ENCODE data around the gene RCCD1. TPM values are rescaled to one million over a fixed set of nuclear protein-coding genes. Genes with fewer than 3 reads are reported as not detected.

RCCD1 gene
- total and polyA plus RNA-seq, 2 of the 8 experiments (the other 6 are each of a cell fraction or from before 2014, with no cell fraction given), result 9.9 to 18.8 TPM

DNA sequence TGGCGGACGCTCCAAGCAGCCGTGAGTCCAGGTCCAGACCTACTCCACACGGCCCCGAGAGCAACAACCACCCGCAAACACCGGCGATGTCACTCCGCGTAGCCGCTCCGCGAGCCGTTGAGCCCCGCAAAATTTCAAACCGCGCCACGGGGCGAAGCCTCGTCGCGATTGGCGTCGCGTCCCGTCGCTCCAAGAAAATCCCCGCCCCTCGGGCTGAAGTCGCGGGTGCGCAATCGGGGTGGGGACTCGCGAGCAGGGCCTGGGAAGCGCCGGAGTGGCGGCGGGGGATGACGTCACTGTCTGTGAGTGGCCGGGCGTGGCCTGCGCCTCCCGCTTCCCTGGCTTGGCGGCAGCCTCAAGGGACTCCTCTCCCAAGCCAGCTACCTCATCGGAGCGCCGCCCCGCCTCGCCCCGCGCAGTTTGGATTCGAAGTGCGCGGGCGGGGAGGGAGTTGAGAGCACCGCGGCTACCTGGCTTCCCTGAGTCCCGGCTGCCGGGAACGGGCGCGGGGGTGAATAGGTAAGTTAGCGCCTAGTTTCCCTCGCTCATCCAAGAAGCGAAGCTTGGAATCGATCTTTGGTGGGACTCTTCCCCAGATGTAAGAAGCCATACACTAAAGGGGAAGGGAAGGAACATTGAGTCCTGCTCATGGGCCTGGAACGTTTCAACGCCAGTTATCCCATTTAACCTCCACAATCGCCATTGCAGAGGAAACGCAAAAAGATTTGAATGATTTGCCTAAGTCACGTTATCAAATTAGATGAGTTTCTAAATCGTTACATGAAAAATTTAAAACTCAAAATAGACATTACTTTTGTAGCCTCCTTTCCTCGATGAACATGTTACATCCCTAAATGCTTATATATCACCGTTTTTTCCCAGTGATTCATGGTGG, 40.0 kb downstream of the RCCD1 start, which contains the start of gene PRC1:
Gene PRC1 (minus strand): TSS at position 119 of the 895 bp plus-strand sequence. CDS start 118 bp downstream, at position 1.
- FAIRE-seq, result no peak
- TF ChIP-seq BACH1 (IDR thresholded peaks at IDR 0.05; ENCODE audit: low read length), result peak; percentile 81
- TF ChIP-seq EP300 (IDR thresholded peaks at IDR 0.05; ENCODE audit: borderline replicate concordance in 1 of 2, low read depth in 2 of 2, low read length in 2 of 2), result peak in 1 of 2 experiments; percentile 20; a peak in 1 of 3 replicates
- TF ChIP-seq SP2 (IDR thresholded peaks at IDR 0.05; ENCODE audit: low read length), result peak; percentile 37
- peak; percentile 84 for TF ChIP-seq CHD2 (IDR thresholded peaks at IDR 0.05; ENCODE audit: low read length)
- TF ChIP-seq POLR2A (IDR thresholded peaks at IDR 0.05; ENCODE audit: control extremely low read depth in 1 of 2, low read depth in 2 of 2, low read length in 2 of 2), result peak; percentile 90 to 95
- TF ChIP-seq TCF12 (IDR thresholded peaks at IDR 0.05; ENCODE audit: low read depth, low read length), result 0 out of 2 replicates have a peak, but pooled peaks have one; percentile 11
- no peak for TF ChIP-seq YY1 (IDR thresholded peaks at IDR 0.05; ENCODE audit: low read depth, low read length)
- no peak for TF ChIP-seq KDM1A (IDR thresholded peaks at IDR 0.05; ENCODE audit: borderline replicate concordance, low read length)
- TF ChIP-seq SP1 (IDR thresholded peaks at IDR 0.05; ENCODE audit: low read depth, low read length), result peak; percentile 81; the same call in 1 of the 2 replicates
- TF ChIP-seq KDM4A (IDR thresholded peaks at IDR 0.05; ENCODE audit: low read depth, low read length, severe bottlenecking), result peak; percentile 79
- TF ChIP-seq PHF8 (conservative IDR thresholded peaks at IDR 0.05; ENCODE audit: low read depth, low read length), result peak; percentile 74
- peak; percentile 81 for TF ChIP-seq TBP (IDR thresholded peaks at IDR 0.05; ENCODE audit: low read depth, low read length)

More for the DNA sequence above, 40.0 kb downstream of the RCCD1 start, which contains the start of gene PRC1:
- Histone ChIP-seq H3K79me1 (ENCODE audit: low read depth, low read length) (peaks cover 6% of the 10 kb centered on the region), H3K27me3 (replicated peaks in 1 of 4; ENCODE audit: control insufficient read depth in 3 of 4, extremely low read depth in 1 of 4, insufficient read depth in 3 of 4, low read length in 3 of 4) (no peaks in the 10 kb centered on the region), H3K56ac (replicated peaks; ENCODE audit: insufficient read length, low read depth, low read length) (peak within 1 kb of the TSS; percentile 73), H3K18ac (ENCODE audit: extremely low read depth, low read length) (peak within 1 kb of the TSS; percentile 99), H3K4me2 (ENCODE audit: insufficient read depth in 1 of 2, low read depth in 2 of 2, low read length in 2 of 2) (peak within 1 kb of the TSS; percentile 61 to 98), H2BK12ac (ENCODE audit: low read depth, low read length) (peak within 1 kb of the TSS; percentile 95; the same call in 1 of the 2 replicates), H2AK5ac (ENCODE audit: low read depth, low read length) (no peak within 1 kb of the TSS), H4K91ac (replicated peaks; ENCODE audit: insufficient read length, low read length) (peak within 1 kb of the TSS; percentile 99), H4K8ac (ENCODE audit: extremely low read depth, insufficient read depth, low read length) (peak within 1 kb of the TSS; percentile 88), H3K23me2 (ENCODE audit: low read depth, low read length) (peaks cover 9% of the 10 kb centered on the region), H3K4me1 (replicated peaks in 1 of 4; ENCODE audit: control insufficient read depth in 3 of 4, insufficient read depth in 4 of 4, low read length in 3 of 4) (peaks cover 0 to 5% (median 0%) of the 10 kb centered on the region in 4 experiments; a peak in 1 of 7 replicates), H3K27ac (ENCODE audit: low read depth, low read length) (peak within 1 kb of the TSS; percentile 80), H3K23ac (ENCODE audit: insufficient read length) (no peak within 1 kb of the TSS), H3K9me3 (ENCODE audit: insufficient read depth in 2 of 2, low read depth in 1 of 2, low read length in 1 of 2) (no peaks in the 10 kb centered on the region), H3K14ac (ENCODE audit: insufficient read length) (no peak within 1 kb of the TSS), H4K5ac (ENCODE audit: insufficient read length, low read depth, low read length) (peak within 1 kb of the TSS; percentile 85), H3K9ac (replicated peaks in 1 of 4; ENCODE audit: extremely low read depth in 1 of 4, low read depth in 3 of 4, low read length in 3 of 4) (peak within 1 kb of the TSS; percentile 89 to 99 (median 92)), H3K4me3 (ENCODE audit: extremely low read depth in 1 of 4, insufficient read depth in 2 of 4, low read depth in 3 of 4, low read length in 4 of 4) (peak within 1 kb of the TSS; percentile 78 to 87 (median 86)), H3K4ac (replicated peaks; ENCODE audit: insufficient read length, low read depth, low read length) (peak within 1 kb of the TSS; percentile 65), H2BK20ac (ENCODE audit: low read length) (0 out of 2 replicates have a peak within 1 kb of the TSS, but pooled peaks have one; percentile 61), H2AFZ (ENCODE audit: low read length) (peak within 1 kb of the TSS; percentile 70), H3K79me2 (ENCODE audit: control insufficient read depth in 1 of 2, insufficient read depth in 2 of 2, low read length in 2 of 2) (peaks cover 9 to 54% of the 10 kb centered on the region in 2 experiments), H4K20me1 (replicated peaks in 1 of 2; ENCODE audit: control insufficient read depth in 1 of 2, insufficient read depth in 2 of 2, low read length in 2 of 2) (peaks cover 4 to 6% of the 10 kb centered on the region in 2 experiments), H2BK15ac (ENCODE audit: low read length) (peak within 1 kb of the TSS; percentile 61; the same call in 1 of the 2 replicates), H3K36me3 (ENCODE audit: control insufficient read depth in 2 of 4, insufficient read depth in 4 of 4, low read length in 3 of 4) (peaks cover 4 to 22% (median 16%) of the 10 kb centered on the region in 4 experiments), H2BK120ac (replicated peaks; ENCODE audit: low read depth, low read length) (peak within 1 kb of the TSS; percentile 61), H2BK5ac (ENCODE audit: low read depth, low read length) (peak within 1 kb of the TSS; percentile 93)
- POLR2A ChIA-PET (ENCODE audit: partially characterized antibody), result interaction anchor here (0.7 to 1.2 kb wide), 6 partner anchors 9 to 72 kb away, joined by 3 to 9 read pairs (median 4); partner anchors contain the start of genes RCCD1 and VPS33B
- 1% methylated on average over 70 of the region's 75 CpGs; no CpG with 5 or more reads in 1 of the 2 experiments for WGBS, 2 experiments (ENCODE audit: extremely low coverage in 1 of 2, insufficient coverage in 1 of 2, insufficient read length in 1 of 2, insufficient replicate concordance in 2 of 2, low coverage in 1 of 2, low lambda C conversion rate in 2 of 2, missing lambda C conversion rate in 1 of 2)
- peak; percentile 97 to 98 for DNase-seq (ENCODE audit: low read depth in 1 of 2, low spot score in 2 of 2)
- CTCF ChIA-PET (ENCODE audit: partially characterized antibody), result interaction anchor here (0.8 to 1.1 kb wide), 4 partner anchors 30 to 60 kb away, joined by 3 read pairs; no protein-coding TSS in a partner anchor

Data from H1 (cell line).